HEK293T (cell line): ENCODE results near the gene MLH1.

Experiments
- BHLHE40 ChIP-seq: fragments of 450-650 bp; IDR thresholded peaks from 2 replicates; pipeline ENCODE4 v1.6.1; 2016; ENCODE audit warnings: mild to moderate bottlenecking, moderate library complexity, borderline replicate concordance
- SP1 ChIP-seq: fragments of 450-650 bp; IDR thresholded peaks from 2 replicates; pipeline ENCODE4 v1.6.1; 2017
- SUZ12 ChIP-seq: fragments of 450-650 bp; IDR thresholded peaks from 2 replicates; pipeline ENCODE4 v1.6.1; 2016; ENCODE audit warnings: mild to moderate bottlenecking

- TF ChIP-seq SUZ12: no peak
- TF ChIP-seq BHLHE40: no peak
- no peak for TF ChIP-seq SP1
Observed at GRCh38 chr3:36959821-36960220, 33.5 kb upstream of the MLH1 start.
